Endothelial cell (in vitro differentiated cells): Measurements from ENCODE around the gene FAM174B. TPM values are rescaled to one million over a fixed set of nuclear protein-coding genes. Genes with fewer than 3 reads are reported as not detected.

Experiments used
- DNase-seq: peaks from one replicate; pipeline ENCODE4 v3.0.0; 2021; ENCODE audit warnings: low spot score
- H3K27ac Mint-ChIP-seq: one replicate; pipeline ENCODE4 v1.8.0; 2021; ENCODE audit warnings: mixed read lengths, inconsistent platforms; ENCODE audit not compliant: unreplicated experiment
- H3K27me3 Mint-ChIP-seq: one replicate; pipeline ENCODE4 v1.8.0; 2021; ENCODE audit warnings: mild to moderate bottlenecking, moderate library complexity, mixed read lengths, inconsistent platforms; ENCODE audit not compliant: unreplicated experiment
- H3K36me3 Mint-ChIP-seq: one replicate; pipeline ENCODE4 v1.8.0; 2021; ENCODE audit warnings: mild to moderate bottlenecking, low read depth, mixed read lengths, inconsistent platforms; ENCODE audit not compliant: unreplicated experiment
- H3K4me1 Mint-ChIP-seq: one replicate; pipeline ENCODE4 v1.8.0; 2021; ENCODE audit warnings: mild to moderate bottlenecking, mixed read lengths, inconsistent platforms; ENCODE audit not compliant: unreplicated experiment
- H3K4me3 Mint-ChIP-seq: one replicate; pipeline ENCODE4 v1.8.0; 2021; ENCODE audit warnings: mild to moderate bottlenecking, mixed read lengths, inconsistent platforms; ENCODE audit not compliant: unreplicated experiment
- H3K9me3 Mint-ChIP-seq: one replicate; pipeline ENCODE4 v1.8.0; 2021; ENCODE audit warnings: mixed read lengths, inconsistent platforms; ENCODE audit not compliant: unreplicated experiment
- CTCF ChIP-seq: fragments of 200-600 bp; sonication (generic); IDR thresholded peaks from one replicate; pipeline ENCODE4 v1.5.0; 2021; ENCODE audit warnings: antibody characterized with exemption; ENCODE audit not compliant: unreplicated experiment
- long read RNA-seq: library from polyadenylated mRNA; unstranded; transcript quantifications from one replicate; pipeline ENCODE4 v2.0.0, GENCODE V29; 2020; ENCODE audit not compliant: unreplicated experiment
- total RNA-seq: library from RNA; stranded (reverse); fragmentation: NEBNext Ultra II Directional; extraction: Animal tissue kit (Norgen Biotek cat#: 25700); gene quantifications from one replicate; pipeline ENCODE4 v1.2.1, GENCODE V29; 2021; ENCODE audit not compliant: unreplicated experiment

FAM174B gene
- total RNA-seq: 163 TPM
- long read RNA-seq, transcript FAM174B-205 (2 exons, 221 nt): minor isoform, 6 of 180 reads
- long read RNA-seq, transcript FAM174B-201 (3 exons, 2,792 nt): major isoform, 156 of 180 reads
- long read RNA-seq, partial matches to known transcripts: 0 of 180 reads
- long read RNA-seq, other reads (novel, unspliced or antisense): 18 of 180 reads

- H3K4me1 Mint-ChIP-seq: peaks cover 45% of the 10 kb centered on the region
- peak; percentile 65 for DNase-seq
- peak within 1 kb of the TSS; percentile 92 for H3K4me3 Mint-ChIP-seq
- no peaks in the 10 kb centered on the region for H3K9me3 Mint-ChIP-seq
- no peak for TF ChIP-seq CTCF
- peaks cover 23% of the 10 kb centered on the region for H3K36me3 Mint-ChIP-seq
- peaks cover 3% of the 10 kb centered on the region for H3K27me3 Mint-ChIP-seq
- peak within 1 kb of the TSS; percentile 93 for H3K27ac Mint-ChIP-seq
Observed at GRCh38 chr15:92655178-92655995, at the start of gene FAM174B. Gene FAM174B, minus strand, starts transcription at chr15:92655775.

- H3K36me3 Mint-ChIP-seq: no peaks in the 10 kb centered on the region
- H3K4me1 Mint-ChIP-seq: peaks cover 2% of the 10 kb centered on the region
- no peak overlapping the region for H3K4me3 Mint-ChIP-seq
- TF ChIP-seq CTCF: no peak
- no peaks in the 10 kb centered on the region for H3K27me3 Mint-ChIP-seq
- no peak for DNase-seq
- no peak overlapping the region for H3K27ac Mint-ChIP-seq
- no peaks in the 10 kb centered on the region for H3K9me3 Mint-ChIP-seq
Observed at GRCh38 chr15:92696096-92696495, 40.5 kb upstream of the FAM174B start.

GRCh38 chr15:92693691-92694331 is 38.2 kb upstream of the FAM174B start:
- Mint-ChIP-seq H3K27me3 (no peaks in the 10 kb centered on the region), H3K4me3 (no peak overlapping the region), H3K27ac (no peak overlapping the region), H3K4me1 (peaks cover 2% of the 10 kb centered on the region), H3K36me3 (no peaks in the 10 kb centered on the region), H3K9me3 (no peaks in the 10 kb centered on the region)
- TF ChIP-seq CTCF: no peak
- peak; percentile 63 for DNase-seq

GRCh38 chr15:92690395-92690794 is 34.8 kb upstream of the FAM174B start:
- Mint-ChIP-seq H3K36me3 (peaks cover 4% of the 10 kb centered on the region), H3K27me3 (no peaks in the 10 kb centered on the region), H3K27ac (no peak overlapping the region), H3K4me1 (peaks cover 2% of the 10 kb centered on the region), H3K4me3 (no peak overlapping the region), H3K9me3 (no peaks in the 10 kb centered on the region)
- no peak for TF ChIP-seq CTCF
- DNase-seq: no peak
